Fibroblast of mammary gland (primary cell): ENCODE measurements around the gene TMF1.

Experiments used
- DNase-seq: peaks from one replicate; pipeline ENCODE4 v3.0.0-alpha.2; 2010; ENCODE audit warnings: low read depth
- H3K4me3 ChIP-seq: 2 replicates; pipeline ENCODE4 v1.5.1; 2011; ENCODE audit warnings: low read depth, mild to moderate bottlenecking, low read length, moderate library complexity; ENCODE audit not compliant: control insufficient read depth
- TF ChIP-seq, protein P1 (sequence below): conservative IDR thresholded peaks from 2 replicates; pipeline ENCODE4 v1.5.1; 2011; ENCODE audit warnings: low read depth, low read length, inconsistent platforms; ENCODE audit not compliant: control insufficient read depth, insufficient read depth

TMF1 gene

DNA sequence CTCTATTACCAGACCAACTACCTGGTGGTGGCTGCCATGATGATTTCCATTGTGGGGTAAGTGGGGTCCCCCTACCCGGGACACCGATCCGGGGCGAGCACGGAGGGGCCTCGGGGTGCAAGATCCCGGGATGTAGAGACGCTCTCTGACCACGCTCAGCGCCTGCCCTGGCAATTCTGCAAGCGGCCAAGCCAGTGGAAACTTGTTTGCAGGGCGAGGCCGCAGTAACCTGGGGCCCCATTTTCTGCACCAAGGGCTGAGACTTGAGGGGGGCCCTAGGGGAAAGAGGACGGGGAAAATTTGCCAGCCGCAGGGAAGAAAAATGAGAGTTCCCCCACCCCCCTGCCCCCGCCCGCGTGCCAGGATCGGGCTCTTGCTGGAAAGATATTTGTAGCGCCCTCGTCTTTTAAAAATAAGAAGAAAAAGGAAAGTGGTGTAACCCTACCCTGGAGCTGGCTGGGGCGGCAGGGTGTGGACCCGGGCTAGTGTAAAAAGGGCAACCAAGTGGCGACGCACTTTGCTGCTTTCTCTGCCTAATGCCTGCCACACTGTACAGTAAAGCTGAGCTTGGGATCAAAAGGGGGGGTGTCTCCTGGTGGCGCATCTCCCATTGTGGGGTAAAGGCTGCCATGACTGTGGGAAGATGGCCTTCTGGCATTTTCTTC lies 33.2 kb upstream of the TMF1 start:
- TF ChIP-seq, protein P1, sequence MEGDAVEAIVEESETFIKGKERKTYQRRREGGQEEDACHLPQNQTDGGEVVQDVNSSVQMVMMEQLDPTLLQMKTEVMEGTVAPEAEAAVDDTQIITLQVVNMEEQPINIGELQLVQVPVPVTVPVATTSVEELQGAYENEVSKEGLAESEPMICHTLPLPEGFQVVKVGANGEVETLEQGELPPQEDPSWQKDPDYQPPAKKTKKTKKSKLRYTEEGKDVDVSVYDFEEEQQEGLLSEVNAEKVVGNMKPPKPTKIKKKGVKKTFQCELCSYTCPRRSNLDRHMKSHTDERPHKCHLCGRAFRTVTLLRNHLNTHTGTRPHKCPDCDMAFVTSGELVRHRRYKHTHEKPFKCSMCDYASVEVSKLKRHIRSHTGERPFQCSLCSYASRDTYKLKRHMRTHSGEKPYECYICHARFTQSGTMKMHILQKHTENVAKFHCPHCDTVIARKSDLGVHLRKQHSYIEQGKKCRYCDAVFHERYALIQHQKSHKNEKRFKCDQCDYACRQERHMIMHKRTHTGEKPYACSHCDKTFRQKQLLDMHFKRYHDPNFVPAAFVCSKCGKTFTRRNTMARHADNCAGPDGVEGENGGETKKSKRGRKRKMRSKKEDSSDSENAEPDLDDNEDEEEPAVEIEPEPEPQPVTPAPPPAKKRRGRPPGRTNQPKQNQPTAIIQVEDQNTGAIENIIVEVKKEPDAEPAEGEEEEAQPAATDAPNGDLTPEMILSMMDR = no peak

DNA sequence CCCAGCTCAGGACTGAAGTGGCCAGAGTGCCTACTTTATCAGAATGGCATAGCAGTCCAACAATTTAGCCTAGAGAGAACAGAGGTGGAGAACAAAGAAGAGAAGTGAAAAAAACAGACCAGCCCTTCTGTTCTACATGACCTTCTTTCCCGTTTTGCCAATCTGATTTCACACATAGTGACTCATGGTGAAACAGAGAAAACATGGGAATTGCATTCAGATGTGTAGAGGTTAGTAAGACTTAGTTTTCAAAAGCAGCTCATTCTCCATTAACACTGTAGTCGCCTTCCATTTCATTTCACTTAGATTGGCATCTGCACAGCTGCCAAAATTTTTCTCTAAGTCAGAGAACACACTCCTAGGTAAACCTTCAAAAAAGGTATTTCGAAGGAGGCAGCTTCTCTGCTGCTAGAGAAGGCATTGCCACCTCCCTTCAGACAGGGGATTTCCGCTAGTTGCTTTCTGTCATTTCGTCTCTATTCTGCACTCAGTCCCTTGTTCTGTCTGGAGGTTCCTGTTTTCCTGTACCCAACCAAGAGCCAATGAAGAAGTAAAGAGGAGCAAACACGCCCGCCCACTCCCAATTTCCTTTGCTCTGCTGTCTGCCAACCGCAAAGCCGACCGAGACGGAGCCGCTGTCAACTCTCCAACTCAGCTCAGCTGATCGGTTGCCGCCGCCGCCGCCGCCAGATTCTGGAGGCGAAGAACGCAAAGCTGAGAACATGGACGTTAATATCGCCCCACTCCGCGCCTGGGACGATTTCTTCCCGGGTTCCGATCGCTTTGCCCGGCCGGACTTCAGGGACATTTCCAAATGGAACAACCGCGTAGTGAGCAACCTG lies 32.4 kb upstream of the TMF1 start, which contains the start of gene ARL6IP5:
Gene ARL6IP5 (plus strand): TSS at position 612 of the 842 bp plus-strand sequence. CDS start 111 bp downstream, at position 723.
- H3K4me3 ChIP-seq = peak within 1 kb of the TSS; percentile 98
- DNase-seq = peak; percentile 94
- TF ChIP-seq, protein P1 = no peak

More for the DNA sequence above, 33.2 kb upstream of the TMF1 start:
- peak overlapping the region; percentile 98 for H3K4me3 ChIP-seq
- DNase-seq = peak; percentile 48

DNA sequence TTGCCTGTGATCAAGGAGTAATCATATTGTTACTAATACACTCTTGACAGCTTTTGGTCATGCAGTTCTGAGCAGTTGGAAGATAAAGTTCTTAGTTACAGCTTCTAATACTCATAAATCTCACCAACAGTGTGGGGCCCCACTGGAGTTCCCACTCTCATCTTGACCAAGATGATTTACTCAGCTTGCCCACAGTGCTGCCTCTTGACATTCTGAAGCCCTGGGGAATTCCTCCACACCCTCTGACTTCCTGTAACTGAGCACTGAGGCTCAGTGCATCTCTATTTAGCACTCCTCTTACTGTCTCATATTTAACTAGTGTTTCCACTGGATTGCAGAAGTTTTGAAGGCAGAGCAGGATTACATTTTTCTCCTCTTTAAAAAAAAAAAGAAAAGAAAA lies 30.7 kb upstream of the TMF1 start:
- no peak overlapping the region for H3K4me3 ChIP-seq
- TF ChIP-seq, protein P1 = no peak
- DNase-seq = peak; percentile 81

DNA sequence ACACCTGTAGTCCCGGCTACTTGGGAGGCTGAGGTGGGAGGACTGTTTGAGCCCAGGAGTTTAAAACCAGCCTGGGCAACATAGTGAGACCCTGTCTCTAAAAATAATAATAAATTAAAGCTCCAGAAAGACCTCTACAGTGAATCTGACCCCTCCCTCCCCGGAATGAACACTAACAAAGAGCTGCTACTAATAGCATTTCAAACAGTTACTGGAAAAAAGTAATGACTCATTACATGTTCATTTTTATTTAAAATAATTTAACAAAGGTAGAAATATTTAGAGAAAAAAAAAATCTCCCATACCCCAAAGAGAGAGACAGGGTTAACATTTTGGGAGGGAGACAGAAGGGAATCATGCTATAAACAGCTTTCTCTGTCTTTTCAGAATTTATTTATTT lies 30.2 kb upstream of the TMF1 start:
- no peak overlapping the region for H3K4me3 ChIP-seq
- TF ChIP-seq, protein P1 = no peak
- no peak for DNase-seq

DNA sequence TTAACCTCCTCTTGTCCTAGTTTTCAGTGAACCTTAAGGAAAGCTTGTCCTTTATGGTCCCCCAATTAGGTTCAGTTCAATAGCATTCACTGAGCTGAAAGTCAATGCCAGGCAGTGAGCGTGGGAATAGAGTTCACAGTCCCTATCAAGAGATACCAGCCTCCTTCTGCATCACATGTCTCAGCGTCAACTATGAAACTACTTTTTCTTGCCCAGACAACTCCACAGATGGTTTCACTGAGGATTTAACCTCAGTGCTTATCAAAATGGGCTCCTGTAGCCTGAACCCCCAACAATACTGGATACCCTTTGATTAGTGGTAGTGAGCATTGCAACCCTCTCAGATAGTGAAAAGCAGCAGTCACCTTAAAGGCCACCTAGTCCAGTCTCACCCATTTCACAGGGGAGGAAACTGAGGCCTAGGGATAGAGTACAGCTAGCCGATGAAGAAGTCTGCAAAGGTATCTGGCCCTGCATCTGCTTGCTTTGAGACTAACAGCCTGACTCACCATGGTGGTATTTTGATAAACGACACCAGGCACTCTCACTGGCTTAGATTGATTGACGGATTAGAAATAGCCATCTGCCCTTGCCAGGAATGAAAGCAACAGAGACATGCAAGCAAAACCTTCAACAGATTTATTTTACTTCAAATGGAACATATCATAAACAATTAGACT lies 29.6 kb upstream of the TMF1 start:
- DNase-seq = no peak
- TF ChIP-seq, protein P1 = no peak
- H3K4me3 ChIP-seq = no peak overlapping the region

DNA sequence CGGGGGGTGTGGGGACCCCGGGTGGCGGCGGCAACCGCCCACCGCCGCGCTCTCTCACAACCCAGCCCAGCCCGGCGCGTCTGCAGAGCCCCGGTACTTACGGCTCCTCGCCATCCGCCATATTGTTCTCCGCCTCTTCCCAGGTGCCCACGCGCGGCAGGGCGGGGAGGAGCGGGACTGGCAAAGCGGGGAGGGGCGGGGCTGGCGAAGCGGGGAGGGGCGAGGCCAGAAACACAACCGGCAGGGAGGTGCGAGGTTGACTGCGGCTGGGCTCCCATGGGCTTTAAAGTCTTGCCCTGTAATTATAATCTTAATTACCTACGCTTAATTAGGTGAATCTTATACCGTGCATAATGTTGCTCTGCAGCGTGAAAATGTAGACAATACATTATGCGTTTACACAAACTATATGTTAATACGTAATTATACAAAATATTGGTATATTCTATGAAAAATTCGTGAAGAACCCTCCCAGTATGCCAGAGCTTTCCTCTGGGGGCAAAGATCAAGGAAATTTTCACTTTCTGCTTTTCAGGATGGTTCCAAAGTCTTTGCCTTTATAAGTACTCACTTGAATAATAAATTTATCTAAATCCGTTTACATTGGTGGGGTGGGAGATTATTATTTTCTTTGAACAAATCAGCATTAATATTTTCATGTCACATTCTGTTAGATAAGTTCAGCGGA lies 28.2 kb upstream of the TMF1 start, which contains the start of gene UBA3:
Gene UBA3 (minus strand): TSS at position 133 of the 688 bp plus-strand sequence. CDS start 12 bp downstream, at position 121.
- peak within 1 kb of the TSS; percentile 68 for H3K4me3 ChIP-seq
- TF ChIP-seq, protein P1 = no peak
- peak; percentile 74 for DNase-seq
